ENCODE measurements around the gene RGL3. TPM values are rescaled to one million over a fixed set of nuclear protein-coding genes. Genes with fewer than 3 reads are reported as not detected.

The RGL3 gene
- total and polyA plus RNA-seq, 4 donors, result 2.4 to 19.8 (median 7.8) TPM

DNA sequence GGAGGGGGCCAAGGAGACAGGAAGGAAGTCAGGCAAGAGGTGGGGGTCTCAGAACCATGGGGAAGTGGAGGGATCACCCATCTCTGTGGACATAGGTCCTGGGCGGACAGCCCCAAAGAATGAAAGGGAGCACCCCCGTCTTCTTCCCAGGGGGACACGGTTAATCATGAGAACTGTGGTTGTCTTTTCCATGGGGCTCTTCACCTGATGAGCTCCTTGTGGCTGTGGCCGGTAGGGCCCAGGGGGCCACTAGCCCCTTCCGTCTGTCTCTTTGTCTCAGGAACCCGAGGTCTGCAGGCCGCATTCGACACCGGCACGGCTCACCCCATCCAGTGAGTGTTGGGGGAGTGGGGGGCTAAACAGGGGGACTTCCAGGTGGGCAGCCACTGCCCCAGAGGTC, 55.2 kb downstream of the RGL3 start:
- no peak overlapping the region for H3K27ac ChIP-seq (ENCODE audit: low read depth in 1 of 2, low read length in 2 of 2)
- no peak overlapping the region for H3K9ac ChIP-seq (ENCODE audit: low read depth in 1 of 2, low read length in 2 of 2)
- no peaks in the 10 kb centered on the region for H3K27me3 ChIP-seq (ENCODE audit: control insufficient read depth in 4 of 4, insufficient read depth in 4 of 4, low read length in 3 of 4)
- WGBS, result 94% methylated on average over 10 of the region's 10 CpGs
- DNase-seq (ENCODE audit: low spot score), result no peak
- no peak overlapping the region for H3K4me3 ChIP-seq (ENCODE audit: low read depth in 1 of 3, low read length in 3 of 3)
- TF ChIP-seq RXRA (IDR thresholded peaks at IDR 0.05) (no peak), YY1 (IDR thresholded peaks at IDR 0.05) (no peak), FOXA2 (IDR thresholded peaks at IDR 0.05) (no peak), RAD21 (IDR thresholded peaks at IDR 0.05) (no peak), FOXA1 (IDR thresholded peaks at IDR 0.05) (no peak), SP1 (IDR thresholded peaks at IDR 0.05) (no peak), HNF4G (IDR thresholded peaks at IDR 0.05) (no peak), JUND (IDR thresholded peaks at IDR 0.05) (no peak), GABPA (IDR thresholded peaks at IDR 0.05 in 1 of 2, conservative IDR thresholded peaks at IDR 0.05 in 1 of 2) (no peak), TAF1 (conservative IDR thresholded peaks at IDR 0.05) (no peak), ZBTB33 (IDR thresholded peaks at IDR 0.05) (no peak), HNF4A (conservative IDR thresholded peaks at IDR 0.05) (no peak), NR2F2 (IDR thresholded peaks at IDR 0.05) (no peak), EGR1 (IDR thresholded peaks at IDR 0.05; ENCODE audit: low read depth in 2 of 2) (no peak)
- TF ChIP-seq, protein P1, sequence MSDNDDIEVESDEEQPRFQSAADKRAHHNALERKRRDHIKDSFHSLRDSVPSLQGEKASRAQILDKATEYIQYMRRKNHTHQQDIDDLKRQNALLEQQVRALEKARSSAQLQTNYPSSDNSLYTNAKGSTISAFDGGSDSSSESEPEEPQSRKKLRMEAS (IDR thresholded peaks at IDR 0.05), result no peak
- TF ChIP-seq, protein P2, sequence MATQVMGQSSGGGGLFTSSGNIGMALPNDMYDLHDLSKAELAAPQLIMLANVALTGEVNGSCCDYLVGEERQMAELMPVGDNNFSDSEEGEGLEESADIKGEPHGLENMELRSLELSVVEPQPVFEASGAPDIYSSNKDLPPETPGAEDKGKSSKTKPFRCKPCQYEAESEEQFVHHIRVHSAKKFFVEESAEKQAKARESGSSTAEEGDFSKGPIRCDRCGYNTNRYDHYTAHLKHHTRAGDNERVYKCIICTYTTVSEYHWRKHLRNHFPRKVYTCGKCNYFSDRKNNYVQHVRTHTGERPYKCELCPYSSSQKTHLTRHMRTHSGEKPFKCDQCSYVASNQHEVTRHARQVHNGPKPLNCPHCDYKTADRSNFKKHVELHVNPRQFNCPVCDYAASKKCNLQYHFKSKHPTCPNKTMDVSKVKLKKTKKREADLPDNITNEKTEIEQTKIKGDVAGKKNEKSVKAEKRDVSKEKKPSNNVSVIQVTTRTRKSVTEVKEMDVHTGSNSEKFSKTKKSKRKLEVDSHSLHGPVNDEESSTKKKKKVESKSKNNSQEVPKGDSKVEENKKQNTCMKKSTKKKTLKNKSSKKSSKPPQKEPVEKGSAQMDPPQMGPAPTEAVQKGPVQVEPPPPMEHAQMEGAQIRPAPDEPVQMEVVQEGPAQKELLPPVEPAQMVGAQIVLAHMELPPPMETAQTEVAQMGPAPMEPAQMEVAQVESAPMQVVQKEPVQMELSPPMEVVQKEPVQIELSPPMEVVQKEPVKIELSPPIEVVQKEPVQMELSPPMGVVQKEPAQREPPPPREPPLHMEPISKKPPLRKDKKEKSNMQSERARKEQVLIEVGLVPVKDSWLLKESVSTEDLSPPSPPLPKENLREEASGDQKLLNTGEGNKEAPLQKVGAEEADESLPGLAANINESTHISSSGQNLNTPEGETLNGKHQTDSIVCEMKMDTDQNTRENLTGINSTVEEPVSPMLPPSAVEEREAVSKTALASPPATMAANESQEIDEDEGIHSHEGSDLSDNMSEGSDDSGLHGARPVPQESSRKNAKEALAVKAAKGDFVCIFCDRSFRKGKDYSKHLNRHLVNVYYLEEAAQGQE (IDR thresholded peaks at IDR 0.05), result no peak
- TF ChIP-seq, protein P3, sequence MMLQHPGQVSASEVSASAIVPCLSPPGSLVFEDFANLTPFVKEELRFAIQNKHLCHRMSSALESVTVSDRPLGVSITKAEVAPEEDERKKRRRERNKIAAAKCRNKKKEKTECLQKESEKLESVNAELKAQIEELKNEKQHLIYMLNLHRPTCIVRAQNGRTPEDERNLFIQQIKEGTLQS (IDR thresholded peaks at IDR 0.05), result no peak
- TF ChIP-seq, protein P4, sequence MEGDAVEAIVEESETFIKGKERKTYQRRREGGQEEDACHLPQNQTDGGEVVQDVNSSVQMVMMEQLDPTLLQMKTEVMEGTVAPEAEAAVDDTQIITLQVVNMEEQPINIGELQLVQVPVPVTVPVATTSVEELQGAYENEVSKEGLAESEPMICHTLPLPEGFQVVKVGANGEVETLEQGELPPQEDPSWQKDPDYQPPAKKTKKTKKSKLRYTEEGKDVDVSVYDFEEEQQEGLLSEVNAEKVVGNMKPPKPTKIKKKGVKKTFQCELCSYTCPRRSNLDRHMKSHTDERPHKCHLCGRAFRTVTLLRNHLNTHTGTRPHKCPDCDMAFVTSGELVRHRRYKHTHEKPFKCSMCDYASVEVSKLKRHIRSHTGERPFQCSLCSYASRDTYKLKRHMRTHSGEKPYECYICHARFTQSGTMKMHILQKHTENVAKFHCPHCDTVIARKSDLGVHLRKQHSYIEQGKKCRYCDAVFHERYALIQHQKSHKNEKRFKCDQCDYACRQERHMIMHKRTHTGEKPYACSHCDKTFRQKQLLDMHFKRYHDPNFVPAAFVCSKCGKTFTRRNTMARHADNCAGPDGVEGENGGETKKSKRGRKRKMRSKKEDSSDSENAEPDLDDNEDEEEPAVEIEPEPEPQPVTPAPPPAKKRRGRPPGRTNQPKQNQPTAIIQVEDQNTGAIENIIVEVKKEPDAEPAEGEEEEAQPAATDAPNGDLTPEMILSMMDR (IDR thresholded peaks at IDR 0.05; ENCODE audit: low read depth, low read length, missing input control), result no peak
- H3K4me1 ChIP-seq (ENCODE audit: control insufficient read depth in 4 of 4, insufficient read depth in 4 of 4, low read length in 3 of 4), result peaks cover 3 to 16% (median 9%) of the 10 kb centered on the region in 4 donors
- H3K36me3 ChIP-seq (ENCODE audit: control insufficient read depth in 4 of 4, insufficient read depth in 3 of 4, low read depth in 1 of 4, low read length in 3 of 4), result peaks cover 3 to 21% (median 6%) of the 10 kb centered on the region in 4 donors
- no peaks in the 10 kb centered on the region for H3K9me3 ChIP-seq (ENCODE audit: control insufficient read depth in 4 of 4, low read length in 3 of 4)

Measured in liver (tissue), 9 donors.